Activated CD8-positive, alpha-beta memory T cell treated with anti-CD3 and anti-CD28 coated beads, Interleukin-2, amount 10 ng/mL, durations not matched to agents 7 days and 5 days (primary cell): Measurements from ENCODE around the gene LHPP. TPM values are rescaled to one million over a fixed set of nuclear protein-coding genes. Genes with fewer than 3 reads are reported as not detected.

Experiments
- ATAC-seq: fragments of 150-1000 bp; cut with Tn5 transposase; one replicate; pipeline ENCODE4 v1.10.0; 2021; ENCODE audit warnings: moderate library complexity
- CTCF ChIA-PET: fragments of 350-600 bp; sonication (Branson Sonifier 250); formaldehyde crosslinking; loops from one replicate; lab custom pipeline; 2021; ENCODE audit warnings: antibody characterized with exemption; lab: Charles Lee
- DNase-seq: peaks from one replicate; pipeline ENCODE4 v3.0.0-alpha.2; 2020
- H3K27ac Mint-ChIP-seq: one replicate; pipeline ENCODE4 v1.8.0; 2021; ENCODE audit warnings: mild to moderate bottlenecking, mixed read lengths
- H3K27me3 Mint-ChIP-seq: one replicate; pipeline ENCODE4 v1.8.0; 2021; ENCODE audit warnings: mixed read lengths
- H3K36me3 Mint-ChIP-seq: one replicate; pipeline ENCODE4 v1.8.0; 2021; ENCODE audit warnings: mild to moderate bottlenecking, mixed read lengths
- H3K4me1 Mint-ChIP-seq: one replicate; pipeline ENCODE4 v1.8.0; 2021; ENCODE audit warnings: mixed read lengths
- H3K4me3 Mint-ChIP-seq: one replicate; pipeline ENCODE4 v1.8.0; 2021; ENCODE audit warnings: mild to moderate bottlenecking, moderate library complexity, mixed read lengths
- H3K9me3 Mint-ChIP-seq: one replicate; pipeline ENCODE4 v1.8.0; 2022; ENCODE audit warnings: low read depth, mixed read lengths
- total RNA-seq, 2 experiments: library from RNA; stranded (reverse); gene quantifications; one replicate each; pipeline ENCODE4 v1.2.3, GENCODE V29; 2021

LHPP gene
- total RNA-seq, 2 experiments from 2014 or later = 10.6 to 16.7 TPM

- no peak overlapping the region for H3K4me3 Mint-ChIP-seq
- CTCF ChIA-PET = no interaction called here
These were observed 55.2 kb downstream of the LHPP start for GRCh38 chr10:124516746-124517397.

GRCh38 chr10:124517461-124517860, 55.8 kb downstream of the LHPP start:
- DNase-seq = no peak
- no peak for ATAC-seq
- H3K27ac Mint-ChIP-seq = no peak overlapping the region
- H3K4me3 Mint-ChIP-seq = no peak overlapping the region
- no peaks in the 10 kb centered on the region for H3K27me3 Mint-ChIP-seq
- CTCF ChIA-PET = no interaction called here
- no peaks in the 10 kb centered on the region for H3K36me3 Mint-ChIP-seq
- no peaks in the 10 kb centered on the region for H3K9me3 Mint-ChIP-seq
- H3K4me1 Mint-ChIP-seq = no peaks in the 10 kb centered on the region

More at GRCh38 chr10:124516746-124517397, 55.2 kb downstream of the LHPP start:
- Mint-ChIP-seq H3K4me1 (peaks cover 3% of the 10 kb centered on the region), H3K27ac (no peak overlapping the region), H3K27me3 (no peaks in the 10 kb centered on the region), H3K36me3 (no peaks in the 10 kb centered on the region), H3K9me3 (no peaks in the 10 kb centered on the region)
- ATAC-seq (no peak), DNase-seq (no peak)

- no peaks in the 10 kb centered on the region for H3K4me1 Mint-ChIP-seq
- no peak overlapping the region for H3K27ac Mint-ChIP-seq
- CTCF ChIA-PET = no interaction called here
- H3K36me3 Mint-ChIP-seq = no peaks in the 10 kb centered on the region
- H3K4me3 Mint-ChIP-seq = no peak overlapping the region
- no peak for ATAC-seq
- no peaks in the 10 kb centered on the region for H3K27me3 Mint-ChIP-seq
- no peaks in the 10 kb centered on the region for H3K9me3 Mint-ChIP-seq
- DNase-seq = no peak
These were observed 56.3 kb downstream of the LHPP start for GRCh38 chr10:124517931-124518330.

- Mint-ChIP-seq H3K4me3 (no peak overlapping the region), H3K36me3 (no peaks in the 10 kb centered on the region), H3K4me1 (no peaks in the 10 kb centered on the region), H3K27me3 (no peaks in the 10 kb centered on the region), H3K9me3 (no peaks in the 10 kb centered on the region), H3K27ac (no peak overlapping the region)
- DNase-seq (no peak), ATAC-seq (no peak)
- CTCF ChIA-PET = no interaction called here
These were observed 56.7 kb downstream of the LHPP start for GRCh38 chr10:124518366-124518765.

- Mint-ChIP-seq H3K27ac (no peak overlapping the region), H3K36me3 (no peaks in the 10 kb centered on the region), H3K4me3 (no peak overlapping the region), H3K9me3 (no peaks in the 10 kb centered on the region), H3K27me3 (no peaks in the 10 kb centered on the region), H3K4me1 (no peaks in the 10 kb centered on the region)
- ATAC-seq (no peak), DNase-seq (no peak)
- CTCF ChIA-PET = no interaction called here
These were observed 59.2 kb downstream of the LHPP start for GRCh38 chr10:124520558-124521428.

- Mint-ChIP-seq H3K36me3 (no peaks in the 10 kb centered on the region), H3K27me3 (no peaks in the 10 kb centered on the region), H3K9me3 (no peaks in the 10 kb centered on the region), H3K4me3 (no peak overlapping the region), H3K4me1 (no peaks in the 10 kb centered on the region), H3K27ac (no peak overlapping the region)
- no peak for DNase-seq
- no peak for ATAC-seq
- CTCF ChIA-PET = no interaction called here
These were observed 59.8 kb downstream of the LHPP start for GRCh38 chr10:124521429-124521871.

GRCh38 chr10:124522131-124522932, 60.7 kb downstream of the LHPP start:
- H3K9me3 Mint-ChIP-seq = no peaks in the 10 kb centered on the region

GRCh38 chr10:124522933-124523871, 61.6 kb downstream of the LHPP start:
- no peaks in the 10 kb centered on the region for H3K4me1 Mint-ChIP-seq
- H3K9me3 Mint-ChIP-seq = no peaks in the 10 kb centered on the region
- CTCF ChIA-PET = interaction anchor here (0.7 to 1.1 kb wide), 2 partner anchors 307 to 930 kb away, joined by 3 to 4 read pairs; no protein-coding TSS in a partner anchor
- no peak overlapping the region for H3K4me3 Mint-ChIP-seq
- DNase-seq = no peak
- H3K27ac Mint-ChIP-seq = no peak overlapping the region
- H3K27me3 Mint-ChIP-seq = no peaks in the 10 kb centered on the region
- no peaks in the 10 kb centered on the region for H3K36me3 Mint-ChIP-seq
- ATAC-seq = no peak

More at GRCh38 chr10:124522131-124522932, 60.7 kb downstream of the LHPP start:
- no peaks in the 10 kb centered on the region for H3K4me1 Mint-ChIP-seq
- no peak overlapping the region for H3K27ac Mint-ChIP-seq
- no peaks in the 10 kb centered on the region for H3K36me3 Mint-ChIP-seq
- no peak for ATAC-seq
- H3K27me3 Mint-ChIP-seq = no peaks in the 10 kb centered on the region
- no peak for DNase-seq
- no peak overlapping the region for H3K4me3 Mint-ChIP-seq
- CTCF ChIA-PET = no interaction called here

- DNase-seq (no peak), ATAC-seq (no peak)
- H3K4me3 Mint-ChIP-seq = no peak overlapping the region
- H3K4me1 Mint-ChIP-seq = no peaks in the 10 kb centered on the region
- no peak overlapping the region for H3K27ac Mint-ChIP-seq
- no peaks in the 10 kb centered on the region for H3K36me3 Mint-ChIP-seq
- CTCF ChIA-PET = interaction anchor here (0.7 to 2.3 kb wide), 3 partner anchors 303 to 931 kb away, joined by 3 to 5 read pairs (median 4); no protein-coding TSS in a partner anchor
- no peaks in the 10 kb centered on the region for H3K9me3 Mint-ChIP-seq
- no peaks in the 10 kb centered on the region for H3K27me3 Mint-ChIP-seq
These were observed 62.3 kb downstream of the LHPP start for GRCh38 chr10:124523901-124524300.

GRCh38 chr10:124524991-124525653, 63.5 kb downstream of the LHPP start:
- CTCF ChIA-PET = interaction anchor here (2.3 kb wide), 1 partner anchor 302 kb away, joined by 5 read pairs; no protein-coding TSS in a partner anchor
- no peak overlapping the region for H3K4me3 Mint-ChIP-seq
- no peak overlapping the region for H3K27ac Mint-ChIP-seq
- H3K4me1 Mint-ChIP-seq = peaks cover under 1% of the 10 kb centered on the region
- no peaks in the 10 kb centered on the region for H3K36me3 Mint-ChIP-seq
- no peaks in the 10 kb centered on the region for H3K27me3 Mint-ChIP-seq
- no peaks in the 10 kb centered on the region for H3K9me3 Mint-ChIP-seq
- no peak for DNase-seq
- ATAC-seq = no peak

- no peak for DNase-seq
- CTCF ChIA-PET = interaction anchor here (2.0 to 2.3 kb wide), 2 partner anchors 219 to 301 kb away, joined by 5 read pairs; no protein-coding TSS in a partner anchor
- Mint-ChIP-seq H3K9me3 (no peaks in the 10 kb centered on the region), H3K4me3 (no peak overlapping the region), H3K36me3 (no peaks in the 10 kb centered on the region), H3K27ac (no peak overlapping the region), H3K4me1 (peaks cover 4% of the 10 kb centered on the region), H3K27me3 (no peaks in the 10 kb centered on the region)
- no peak for ATAC-seq
These were observed 64.4 kb downstream of the LHPP start for GRCh38 chr10:124525751-124526600.
